Esophagus muscularis mucosa (tissue), 3 donors: ENCODE measurements around the gene CD82.
"Not testable (repeated sequence)": the region's sequence is repeated elsewhere in the genome, so short reads cannot be mapped to it uniquely, and the experiment has no call there.

Experiments
- POLR2A ChIP-seq: fragments of 450-650 bp; IDR thresholded peaks from one replicate; pipeline ENCODE4 v1.6.1; 2017; ENCODE audit warnings: antibody characterized with exemption, moderate library complexity, mild to moderate bottlenecking, low read depth
- TF ChIP-seq, protein P1 (sequence below), 3 experiments: fragments of 200-600 bp in 2 of 3; fragments of 450-650 bp in 1 of 3; sonication (generic) in 2 of 3; IDR thresholded peaks; one replicate each; pipeline ENCODE4 v1.5.1; 2017 to 2019; ENCODE audit warnings: antibody characterized with exemption in 3 of 3, mild to moderate bottlenecking in 2 of 3, moderate library complexity in 1 of 3

- not testable (repeated sequence) for TF ChIP-seq POLR2A
- TF ChIP-seq, protein P1, sequence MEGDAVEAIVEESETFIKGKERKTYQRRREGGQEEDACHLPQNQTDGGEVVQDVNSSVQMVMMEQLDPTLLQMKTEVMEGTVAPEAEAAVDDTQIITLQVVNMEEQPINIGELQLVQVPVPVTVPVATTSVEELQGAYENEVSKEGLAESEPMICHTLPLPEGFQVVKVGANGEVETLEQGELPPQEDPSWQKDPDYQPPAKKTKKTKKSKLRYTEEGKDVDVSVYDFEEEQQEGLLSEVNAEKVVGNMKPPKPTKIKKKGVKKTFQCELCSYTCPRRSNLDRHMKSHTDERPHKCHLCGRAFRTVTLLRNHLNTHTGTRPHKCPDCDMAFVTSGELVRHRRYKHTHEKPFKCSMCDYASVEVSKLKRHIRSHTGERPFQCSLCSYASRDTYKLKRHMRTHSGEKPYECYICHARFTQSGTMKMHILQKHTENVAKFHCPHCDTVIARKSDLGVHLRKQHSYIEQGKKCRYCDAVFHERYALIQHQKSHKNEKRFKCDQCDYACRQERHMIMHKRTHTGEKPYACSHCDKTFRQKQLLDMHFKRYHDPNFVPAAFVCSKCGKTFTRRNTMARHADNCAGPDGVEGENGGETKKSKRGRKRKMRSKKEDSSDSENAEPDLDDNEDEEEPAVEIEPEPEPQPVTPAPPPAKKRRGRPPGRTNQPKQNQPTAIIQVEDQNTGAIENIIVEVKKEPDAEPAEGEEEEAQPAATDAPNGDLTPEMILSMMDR (IDR thresholded peaks at IDR 0.05), result not testable (repeated sequence)
Observed at GRCh38 chr11:44546984-44547383, 18.5 kb upstream of the CD82 start.
